HEK293T (cell line): ENCODE measurements around the gene GRK1.

Source experiments
- FOXK2 ChIP-seq: fragments of 450-650 bp; IDR thresholded peaks from 2 replicates; pipeline ENCODE4 v1.6.1; 2016; ENCODE audit warnings: mild to moderate bottlenecking
- FOXM1 ChIP-seq: fragments of 450-650 bp; IDR thresholded peaks from 2 replicates; pipeline ENCODE4 v1.6.1; 2017; ENCODE audit warnings: mild to moderate bottlenecking, borderline replicate concordance
- LEF1 ChIP-seq: fragments of 450-650 bp; IDR thresholded peaks from 2 replicates; pipeline ENCODE4 v1.6.1; 2017; ENCODE audit warnings: mild to moderate bottlenecking, borderline replicate concordance
- PKNOX1 ChIP-seq: fragments of 450-650 bp; IDR thresholded peaks from 2 replicates; pipeline ENCODE4 v1.6.1; 2016

- no peak for TF ChIP-seq LEF1
- TF ChIP-seq FOXM1 = no peak
- no peak for TF ChIP-seq FOXK2
- no peak for TF ChIP-seq PKNOX1
These were observed 11.5 kb upstream of the GRK1 start for GRCh38 chr13:113655346-113656002.
